GM19452 (cell line): ENCODE results near the gene FYTTD1.
"Not testable (repeated sequence)": the region's sequence is repeated elsewhere in the genome, so short reads cannot be mapped to it uniquely, and the experiment has no call there.

Experiments
- ATAC-seq: cut with Tn5 transposase; IDR thresholded peaks from one replicate; pipeline ENCODE4 v1.9.1; 2021; ENCODE audit not compliant: unreplicated experiment

Gene FYTTD1

GRCh38 chr3:197749601-197750395 is at the start of gene FYTTD1:
TSS of gene FYTTD1 (plus strand) at chr3:197749883. CDS start at chr3:197749972, 89 bp downstream.
- peak; percentile 78 for ATAC-seq

- no peak for ATAC-seq
Observed at GRCh38 chr3:197700095-197700494, 49.6 kb upstream of the FYTTD1 start.

GRCh38 chr3:197701841-197702240 is 47.8 kb upstream of the FYTTD1 start:
- ATAC-seq, result no peak

GRCh38 chr3:197706658-197707057 is 43.0 kb upstream of the FYTTD1 start:
- ATAC-seq, result no peak

- ATAC-seq, result no peak
Observed at GRCh38 chr3:197709135-197709534, 40.5 kb upstream of the FYTTD1 start.

- not testable (repeated sequence) for ATAC-seq
Observed at GRCh38 chr3:197710965-197711364, 38.7 kb upstream of the FYTTD1 start.

GRCh38 chr3:197711973-197712707 is 37.5 kb upstream of the FYTTD1 start:
- ATAC-seq, result peak; percentile 88

GRCh38 chr3:197713477-197713822 is 36.2 kb upstream of the FYTTD1 start:
- peak; percentile 25 for ATAC-seq

- no peak for ATAC-seq
Observed at GRCh38 chr3:197714251-197714650, 35.4 kb upstream of the FYTTD1 start.

- no peak for ATAC-seq
Observed at GRCh38 chr3:197718891-197719290, 30.8 kb upstream of the FYTTD1 start.

GRCh38 chr3:197720694-197721093 is 29.0 kb upstream of the FYTTD1 start:
- ATAC-seq, result no peak

GRCh38 chr3:197722734-197723133 is 26.9 kb upstream of the FYTTD1 start:
- ATAC-seq, result no peak

- ATAC-seq, result not testable (repeated sequence)
Observed at GRCh38 chr3:197727878-197728277, 21.8 kb upstream of the FYTTD1 start.

- no peak for ATAC-seq
Observed at GRCh38 chr3:197728487-197728886, 21.2 kb upstream of the FYTTD1 start.

GRCh38 chr3:197730200-197730599 is 19.5 kb upstream of the FYTTD1 start:
- ATAC-seq, result no peak

GRCh38 chr3:197730770-197731169 is 18.9 kb upstream of the FYTTD1 start:
- not testable (repeated sequence) for ATAC-seq

GRCh38 chr3:197731483-197731882 is 18.2 kb upstream of the FYTTD1 start:
- ATAC-seq, result not testable (repeated sequence)

GRCh38 chr3:197733042-197733441 is 16.6 kb upstream of the FYTTD1 start:
- no peak for ATAC-seq

- ATAC-seq, result peak; percentile 50
Observed at GRCh38 chr3:197734667-197735318, 14.9 kb upstream of the FYTTD1 start.

GRCh38 chr3:197736010-197736490 is 13.6 kb upstream of the FYTTD1 start:
- ATAC-seq, result no peak

GRCh38 chr3:197736491-197737318 is 13.0 kb upstream of the FYTTD1 start, which contains the start of gene RUBCN:
TSS of gene RUBCN (minus strand) at chr3:197736904. CDS start at chr3:197736719, 185 bp downstream.
- ATAC-seq, result peak; percentile 79
